Activated T-cell treated with anti-CD3 and anti-CD28 coated beads for 1 hour (primary cell): ENCODE measurements around the gene CYP11A1.
A peak's percentile ranks its signal among the peaks of the same experiment; 100 is the strongest.

Experiments
- DNase-seq: peaks from one replicate; pipeline ENCODE4 v3.0.0-alpha.2; 2020; ENCODE audit warnings: low read depth

The CYP11A1 gene

DNA sequence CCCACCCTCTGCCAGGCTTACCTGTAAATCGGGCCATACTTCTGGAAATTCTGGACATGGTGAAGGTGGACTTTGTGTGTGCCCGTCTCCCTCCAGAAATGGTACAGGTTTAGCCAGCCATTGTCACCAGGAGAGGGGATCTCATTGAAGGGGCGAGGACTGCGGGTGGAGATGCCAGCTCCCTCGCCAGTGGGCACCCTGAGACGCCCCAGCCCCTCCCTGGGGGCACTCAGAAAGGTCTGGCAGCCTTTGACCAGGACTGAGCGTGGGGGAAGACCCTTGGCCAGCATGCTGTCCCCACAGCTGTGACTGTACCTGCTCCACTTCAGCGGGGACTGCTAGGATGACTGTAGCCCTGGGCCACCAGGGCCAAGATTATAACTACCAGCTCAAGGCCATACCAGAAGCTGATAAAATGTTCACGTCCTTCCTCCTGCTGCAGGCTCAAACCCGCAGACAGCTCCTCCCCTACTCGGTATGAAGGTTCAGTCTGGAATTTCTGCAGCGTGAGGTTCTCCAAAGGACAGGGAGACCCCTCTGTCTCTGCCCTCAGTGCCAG, at the start of gene CYP11A1:
Gene CYP11A1 (minus strand): TSS at position 351 of the 559 bp plus-strand sequence. CDS start 61 bp downstream, at position 290.
- no peak for DNase-seq

DNA sequence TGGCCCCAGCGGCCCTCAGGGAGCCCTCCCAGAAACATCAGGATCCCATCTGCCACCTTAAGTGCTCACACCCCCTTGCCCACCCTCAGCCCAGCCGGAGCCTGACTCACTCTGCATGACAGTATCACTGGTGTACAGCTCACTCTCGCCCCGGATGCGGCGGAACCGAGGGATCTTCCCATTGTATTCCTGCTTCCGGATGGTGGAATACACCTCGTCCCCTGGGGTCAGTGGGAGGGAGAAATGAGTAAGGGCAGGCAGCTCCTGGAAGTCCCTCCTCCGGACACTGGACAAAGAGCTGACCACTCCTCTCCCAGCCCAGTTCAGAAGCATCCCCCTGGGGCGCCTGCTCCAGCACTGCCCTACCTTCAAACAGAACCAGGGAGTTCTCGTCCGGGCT, 49.8 kb upstream of the CYP11A1 start:
- no peak for DNase-seq

- no peak for DNase-seq
These were observed 48.8 kb upstream of the CYP11A1 start for GRCh38 chr15:74415966-74416916.

DNA sequence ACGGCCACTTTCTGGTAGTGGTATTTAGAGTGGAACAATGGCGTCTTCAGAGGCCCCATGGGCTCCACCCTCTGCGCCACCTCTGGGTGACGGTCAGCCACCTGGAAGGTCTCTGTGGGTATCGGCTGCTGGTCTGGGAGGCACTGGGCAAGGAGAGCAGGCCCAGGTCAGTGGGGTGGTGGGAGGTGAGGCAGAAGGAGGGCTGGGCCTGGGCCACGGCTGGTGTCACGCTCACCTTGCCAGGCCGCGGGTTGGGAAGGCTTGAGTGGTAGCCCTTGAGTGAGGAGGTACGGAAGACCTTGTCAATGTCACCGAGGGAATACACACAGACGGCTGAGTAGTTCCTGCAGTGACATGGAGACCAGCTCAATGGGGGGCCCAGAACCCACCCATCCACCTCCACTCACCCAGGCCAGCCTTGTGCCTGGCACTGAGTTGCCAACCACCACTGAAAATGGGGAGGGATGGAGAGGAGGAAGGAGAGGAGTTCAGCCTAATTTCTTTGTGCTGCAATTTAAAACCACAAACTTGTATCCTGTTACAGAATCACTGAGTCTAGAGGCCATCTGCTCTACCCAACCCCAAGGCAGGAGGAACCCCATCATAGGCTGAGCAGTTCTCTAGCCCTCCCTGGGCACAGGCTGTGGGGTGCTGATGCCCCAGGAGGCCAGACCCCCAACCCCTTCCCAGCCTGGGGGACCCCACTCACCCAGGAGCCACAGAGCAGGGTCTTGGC, 47.3 kb upstream of the CYP11A1 start:
- DNase-seq = no peak

- no peak for DNase-seq
These were observed 46.7 kb upstream of the CYP11A1 start for GRCh38 chr15:74414081-74414580.

GRCh38 chr15:74413350-74414080, 46.1 kb upstream of the CYP11A1 start:
- no peak for DNase-seq

- DNase-seq = no peak
These were observed 44.7 kb upstream of the CYP11A1 start for GRCh38 chr15:74412159-74412558.

- DNase-seq = no peak
These were observed 44.2 kb upstream of the CYP11A1 start for GRCh38 chr15:74411686-74412085.

- no peak for DNase-seq
These were observed 43.1 kb upstream of the CYP11A1 start for GRCh38 chr15:74410502-74410901.

DNA sequence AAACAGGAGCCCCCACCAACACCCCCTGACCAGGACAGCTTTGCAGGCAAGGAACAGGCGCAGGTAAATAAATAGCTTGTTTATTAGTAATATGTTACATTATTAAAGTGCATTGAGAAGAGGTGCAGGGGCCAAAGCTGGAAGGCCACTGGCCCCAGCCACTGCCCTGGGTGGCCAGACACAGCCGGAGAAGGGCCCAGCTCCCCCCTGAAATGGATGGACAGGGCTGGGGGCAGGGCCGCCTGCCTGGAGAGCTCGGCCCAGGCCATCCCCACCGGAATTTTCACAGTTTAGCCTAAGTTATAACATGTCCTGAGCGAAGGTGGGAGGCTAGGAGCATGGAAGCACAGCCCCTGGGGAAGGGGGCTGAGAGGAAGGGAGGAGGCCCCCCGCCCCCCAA, 41.8 kb upstream of the CYP11A1 start:
- DNase-seq = no peak

DNA sequence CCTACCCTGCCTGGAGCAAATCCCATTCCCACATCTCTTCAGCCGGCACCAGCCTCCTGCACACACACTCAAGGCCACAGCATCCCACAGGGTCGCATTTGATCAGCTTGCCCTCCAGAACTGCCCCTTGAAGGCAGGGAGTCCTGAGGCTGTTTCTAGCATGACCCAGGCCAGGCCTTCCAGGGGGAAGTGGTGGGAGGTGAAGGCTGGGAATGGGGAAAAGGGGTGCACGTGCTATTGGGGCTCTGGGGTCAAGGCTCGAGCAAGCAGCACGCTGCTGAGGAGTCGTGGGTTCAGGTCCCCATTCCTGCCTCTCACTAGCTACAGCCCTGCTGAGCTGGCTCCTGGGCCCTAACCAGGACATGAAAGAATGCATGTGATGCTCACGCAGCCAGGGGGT, 41.4 kb upstream of the CYP11A1 start:
- no peak for DNase-seq

DNA sequence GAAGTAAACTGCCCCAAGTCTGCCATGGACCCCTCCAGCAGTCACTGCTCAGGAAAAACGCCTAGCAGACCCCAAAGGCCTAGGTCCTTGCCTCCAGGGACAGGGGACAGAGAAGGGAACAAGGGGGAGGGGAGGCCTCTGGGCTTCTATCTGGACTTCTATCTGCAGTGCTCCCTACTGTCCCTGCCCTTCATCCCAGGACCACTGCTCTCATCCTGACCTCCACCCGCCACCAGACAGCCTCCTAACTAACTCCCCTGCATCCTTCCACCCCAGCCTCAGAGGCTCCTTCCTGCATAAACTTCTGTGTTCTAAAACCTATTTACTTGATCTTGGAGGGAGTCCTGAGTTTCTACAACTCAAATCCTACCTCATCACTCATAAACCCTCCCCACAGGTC, 40.9 kb upstream of the CYP11A1 start:
- no peak for DNase-seq

DNA sequence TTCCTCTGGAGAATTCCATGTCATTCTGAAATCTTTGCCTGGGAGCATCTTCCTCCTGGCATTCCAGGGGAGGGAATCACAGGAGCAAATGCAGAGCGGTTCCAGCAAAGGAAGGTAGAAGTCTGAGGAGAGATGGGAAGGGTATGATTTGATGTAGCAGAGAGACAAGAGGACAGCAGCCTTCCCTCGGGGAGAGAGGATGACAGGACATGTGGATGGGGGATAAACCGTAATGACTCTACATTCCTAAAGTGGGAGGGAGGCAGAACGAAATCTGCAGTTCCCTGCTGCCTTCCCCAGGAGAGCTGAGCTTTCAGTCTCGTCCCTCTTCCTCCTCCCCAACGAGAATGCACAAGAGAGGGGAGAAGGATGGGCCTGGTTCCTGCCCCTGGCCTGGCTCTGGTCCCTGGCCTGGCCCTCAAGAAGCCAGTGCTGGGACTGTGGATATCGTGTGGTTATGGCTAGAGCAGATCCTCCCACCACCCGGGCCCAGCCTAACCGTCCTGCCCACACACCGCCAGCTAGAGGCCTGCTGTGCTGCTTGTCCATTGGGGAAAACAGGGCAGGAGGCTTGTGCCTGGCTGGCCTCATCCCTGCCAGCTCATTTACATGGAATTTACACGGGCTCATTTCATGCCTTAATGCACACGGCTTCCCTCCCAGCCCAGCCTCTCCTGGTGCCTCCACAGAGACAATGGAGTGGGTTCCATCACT, 39.7 kb upstream of the CYP11A1 start:
- DNase-seq = no peak

GRCh38 chr15:74406517-74406916, 39.1 kb upstream of the CYP11A1 start:
- DNase-seq = no peak

- DNase-seq = no peak
These were observed 38.4 kb upstream of the CYP11A1 start for GRCh38 chr15:74405823-74406222.

DNA sequence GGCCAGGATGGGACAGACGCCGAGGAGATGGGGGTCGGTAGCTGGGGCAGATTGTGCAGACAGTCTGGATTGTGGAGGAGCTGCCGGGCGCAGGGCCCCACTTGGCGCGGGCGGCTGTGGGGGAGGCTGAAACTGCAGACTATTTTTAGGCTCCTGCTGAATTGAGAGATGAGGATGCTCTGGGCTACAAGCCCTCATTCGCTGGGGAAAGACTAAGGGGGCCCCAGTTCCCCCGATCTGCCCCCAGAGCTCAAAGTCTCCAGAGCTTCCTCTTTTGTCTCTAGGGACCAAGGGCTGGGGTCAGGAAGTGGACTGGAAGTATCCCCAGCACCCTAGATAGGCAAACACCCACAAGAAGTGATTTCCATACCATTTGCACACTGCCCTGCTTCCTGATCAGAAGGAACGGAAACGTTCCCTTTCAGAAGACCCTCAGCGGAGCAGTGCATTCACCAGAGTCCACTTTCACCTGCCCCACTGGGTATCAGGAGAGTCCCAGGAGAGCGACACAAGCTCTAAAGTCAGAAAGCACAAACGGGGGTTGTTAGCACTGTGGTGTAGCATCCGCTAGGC, 36.6 kb upstream of the CYP11A1 start:
- no peak for DNase-seq

DNA sequence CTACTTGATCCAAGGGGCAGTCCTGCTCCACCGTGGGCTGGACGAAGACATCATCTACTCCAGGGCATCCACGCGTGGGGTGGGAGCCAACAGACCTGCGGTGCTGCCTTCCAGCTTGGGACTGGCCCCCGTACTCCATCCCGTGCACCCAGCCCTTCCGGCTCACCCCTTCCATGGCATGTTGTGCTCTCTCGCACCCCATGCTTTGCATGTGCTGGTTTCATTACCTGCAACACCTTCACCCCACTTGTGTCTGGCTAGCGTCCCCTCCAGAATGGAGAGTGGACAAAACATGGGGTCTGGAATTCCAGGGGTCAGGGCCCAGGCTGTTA, 36.1 kb upstream of the CYP11A1 start:
- no peak for DNase-seq

DNA sequence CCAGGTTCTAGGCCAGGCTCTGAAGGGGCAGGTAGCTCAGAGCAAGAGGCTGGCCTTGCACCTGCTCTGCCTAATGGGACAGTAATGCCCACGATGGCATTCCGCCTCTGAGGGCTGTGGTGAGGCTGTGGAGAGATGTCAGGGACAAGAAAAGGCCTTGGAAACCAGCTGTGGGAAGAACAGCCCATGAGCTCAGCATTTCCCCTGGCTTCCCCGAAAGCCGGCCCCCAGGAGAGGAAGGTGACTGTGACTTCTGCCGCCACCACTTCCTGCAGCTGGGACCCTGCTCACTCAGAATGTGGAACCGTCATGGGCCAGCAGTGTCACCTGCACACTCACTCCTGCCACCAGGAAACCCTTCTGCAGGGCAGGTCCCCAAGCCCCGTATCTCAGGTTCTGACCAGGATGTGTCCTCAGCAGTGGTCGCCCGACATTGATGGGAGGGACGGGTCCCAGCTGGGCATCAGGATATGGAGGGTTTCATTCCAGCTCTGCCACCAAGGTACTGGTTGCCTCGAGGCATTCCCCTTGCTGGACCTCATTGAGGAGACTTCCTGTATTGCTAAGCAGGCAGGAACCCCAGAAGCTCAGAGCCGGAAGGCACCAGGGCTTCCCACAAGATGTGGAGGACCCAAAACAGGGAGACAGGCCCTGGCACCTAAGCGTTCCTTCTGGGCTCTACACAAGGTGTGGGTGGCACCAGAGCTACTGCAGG, 35.6 kb upstream of the CYP11A1 start:
- DNase-seq = peak; percentile 45

DNA sequence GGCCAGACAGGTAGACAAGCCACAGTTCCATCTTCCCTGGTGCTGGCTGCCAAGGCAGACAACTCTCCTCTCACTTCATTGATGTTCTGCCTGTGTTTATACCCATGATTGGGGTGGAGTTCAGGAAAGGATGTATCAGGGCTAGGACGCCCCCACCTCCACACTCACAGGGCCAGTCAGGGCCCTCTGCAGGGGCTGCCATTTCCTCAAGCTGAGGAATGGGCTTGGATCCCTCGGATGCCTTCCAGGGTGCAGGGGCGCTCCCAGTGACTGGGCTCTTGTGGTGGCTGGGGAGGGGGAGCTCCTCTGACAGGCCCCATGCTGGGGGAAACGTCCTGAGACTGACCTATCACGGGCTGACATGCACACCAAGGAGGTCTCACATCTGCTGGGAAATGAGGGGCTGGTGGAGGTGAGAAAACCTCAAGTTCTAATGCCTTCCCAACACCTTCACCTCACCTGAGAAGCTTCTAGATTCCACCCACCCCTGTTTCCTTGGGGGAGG, 34.9 kb upstream of the CYP11A1 start:
- DNase-seq = no peak
